IMR-90 (cell line): ENCODE data around the gene CLDN9. TPM values are rescaled to one million over a fixed set of nuclear protein-coding genes. Genes with fewer than 3 reads are reported as not detected.

Experiments
- ATAC-seq: fragments of 200-7000 bp; cut with Tn5 transposase; 2 replicates; pipeline ENCODE4 v1.9.1; 2020; ENCODE audit warnings: low read depth, mild to moderate bottlenecking, moderate library complexity
- BruUV-seq: library from RNA; stranded (reverse); fragments of 400-500 nt; replicated peaks from 2 replicates; lab custom pipeline; 2021; lab: Mats Ljungman, UMichigan
- CTCF ChIA-PET: fragments of 300-600 bp; formaldehyde crosslinking; extraction: SDS; loops from one replicate; lab custom pipeline; 2021; ENCODE audit warnings: antibody characterized with exemption; lab: Yijun Ruan, JAX
- POLR2A ChIA-PET: fragments of 300-600 bp; sonication (Branson Sonifier 250); formaldehyde crosslinking; loops from one replicate; lab custom pipeline; 2022; ENCODE audit warnings: antibody characterized with exemption; ENCODE audit not compliant: unreplicated experiment; lab: Charles Lee
- DNase-seq: peaks from one replicate; pipeline ENCODE4 v3.0.0; 2013
- H2AFZ ChIP-seq: replicated peaks from 2 replicates; pipeline ENCODE3; 2013; ENCODE audit warnings: low read length, mild to moderate bottlenecking; ENCODE audit not compliant: poor library complexity
- H2AK5ac ChIP-seq: 2 replicates; pipeline ENCODE4 v1.6.1; 2013; ENCODE audit warnings: low read depth, low read length, inconsistent platforms
- H2AK9ac ChIP-seq: replicated peaks from 2 replicates; pipeline ENCODE3; 2013; ENCODE audit warnings: mild to moderate bottlenecking, low read depth, low read length, moderate library complexity; ENCODE audit not compliant: poor library complexity
- H2BK120ac ChIP-seq: 2 replicates; pipeline ENCODE4 v1.6.1; 2013; ENCODE audit warnings: low read depth, low read length, inconsistent platforms
- H2BK15ac ChIP-seq: 3 replicates; pipeline ENCODE4 v1.6.1; 2013; ENCODE audit warnings: low read depth, low read length, inconsistent platforms
- H2BK20ac ChIP-seq: 2 replicates; pipeline ENCODE4 v1.6.1; 2013; ENCODE audit warnings: low read depth, mild to moderate bottlenecking, inconsistent platforms, low read length, moderate library complexity
- H2BK5ac ChIP-seq: 2 replicates; pipeline ENCODE4 v1.6.1; 2013; ENCODE audit warnings: mild to moderate bottlenecking, low read depth, low read length, inconsistent platforms; ENCODE audit not compliant: poor library complexity, severe bottlenecking
- H3K14ac ChIP-seq: replicated peaks from 2 replicates; pipeline ENCODE4 v1.6.1; 2013; ENCODE audit warnings: low read depth, low read length, inconsistent platforms
- H3K18ac ChIP-seq: 2 replicates; pipeline ENCODE4 v1.6.1; 2013; ENCODE audit warnings: low read depth, low read length, control low read depth
- H3K23ac ChIP-seq: 2 replicates; pipeline ENCODE4 v1.6.1; 2013; ENCODE audit warnings: low read depth, low read length, inconsistent platforms
- H3K27ac ChIP-seq: 2 replicates; pipeline ENCODE4 v1.5.1; 2013; ENCODE audit warnings: mild to moderate bottlenecking, control low read depth, low read length; ENCODE audit not compliant: insufficient read depth
- H3K27me3 ChIP-seq: 2 replicates; pipeline ENCODE4 v1.6.1; 2013; ENCODE audit warnings: low read length; ENCODE audit not compliant: control insufficient read depth, insufficient read depth
- H3K36me3 ChIP-seq: 2 replicates; pipeline ENCODE4 v1.6.1; 2013; ENCODE audit warnings: low read length, mixed read lengths; ENCODE audit not compliant: control insufficient read depth, insufficient read depth
- H3K4ac ChIP-seq: 2 replicates; pipeline ENCODE4 v1.6.1; 2013; ENCODE audit warnings: low read depth, low read length, inconsistent platforms
- H3K4me1 ChIP-seq: 2 replicates; pipeline ENCODE4 v1.6.1; 2013; ENCODE audit warnings: low read length, mixed read lengths; ENCODE audit not compliant: control insufficient read depth, insufficient read depth
- H3K4me2 ChIP-seq: 2 replicates; pipeline ENCODE4 v1.6.1; 2013; ENCODE audit warnings: low read depth, mild to moderate bottlenecking, control low read depth, low read length, moderate library complexity
- H3K4me3 ChIP-seq: 2 replicates; pipeline ENCODE4 v1.5.1; 2013; ENCODE audit warnings: low read depth, mild to moderate bottlenecking, control low read depth, low read length, moderate library complexity; ENCODE audit not compliant: insufficient read depth
- H3K56ac ChIP-seq: 2 replicates; pipeline ENCODE4 v1.6.1; 2013; ENCODE audit warnings: low read length, inconsistent platforms; ENCODE audit not compliant: insufficient read depth; ENCODE audit errors: extremely low read depth
- H3K79me1 ChIP-seq, 2 experiments: 2 replicates each; pipeline ENCODE4 v1.6.1; 2013; ENCODE audit warnings: low read length in 2 of 2, inconsistent platforms in 1 of 2, low read depth in 1 of 2
- H3K9ac ChIP-seq: 2 replicates; pipeline ENCODE4 v1.6.1; 2013; ENCODE audit warnings: low read depth, low read length, control low read depth
- H3K9me1 ChIP-seq: 2 replicates; pipeline ENCODE4 v1.6.1; 2013; ENCODE audit warnings: low read length, inconsistent platforms; ENCODE audit not compliant: insufficient read depth
- H3K9me3 ChIP-seq: 2 replicates; pipeline ENCODE4 v1.6.1; 2013; ENCODE audit warnings: low read length; ENCODE audit not compliant: control insufficient read depth, insufficient read depth
- H4K20me1 ChIP-seq: 2 replicates; pipeline ENCODE4 v1.6.1; 2013; ENCODE audit warnings: low read length, inconsistent platforms; ENCODE audit not compliant: insufficient read depth
- H4K5ac ChIP-seq: 2 replicates; pipeline ENCODE4 v1.6.1; 2013; ENCODE audit warnings: mild to moderate bottlenecking, low read depth, low read length, control low read depth
- H4K8ac ChIP-seq, 2 experiments: 2 replicates each; pipeline ENCODE4 v1.6.1; 2013; ENCODE audit warnings: low read depth in 2 of 2, low read length in 2 of 2, control low read depth in 1 of 2, inconsistent platforms in 1 of 2
- H4K91ac ChIP-seq: 2 replicates; pipeline ENCODE4 v1.6.1; 2013; ENCODE audit warnings: low read depth, low read length, inconsistent platforms; ENCODE audit not compliant: insufficient read depth
- POLR2A ChIP-seq: IDR thresholded peaks from 2 replicates; pipeline ENCODE4 v1.6.1; 2012; ENCODE audit warnings: mild to moderate bottlenecking, low read depth, low read length
- SMC3 ChIP-seq: fragments of 150-350 bp; IDR thresholded peaks from 2 replicates; pipeline ENCODE4 v1.6.1; 2016; ENCODE audit warnings: low read depth, mild to moderate bottlenecking, antibody characterized with exemption, low read length, moderate library complexity
- WGBS, 2 experiments: methylation state at CpG; one replicate each; pipeline versions ENCODE4 v1.1.5 to v1.1.7; 2013; ENCODE audit warnings: missing lambda C conversion rate in 2 of 2; ENCODE audit not compliant: insufficient read length in 1 of 2; ENCODE audit errors: extremely low coverage in 2 of 2; 5-methylcytosine and 5-hydroxymethylcytosine counted together
- dilution Hi-C: fragments of 300-500 bp; cut with HindIII; formaldehyde crosslinking; loops from one replicate; pipeline ENCODE4 v1.14.3; 2018; ENCODE audit warnings: low sequenced_read_pairs; ENCODE audit not compliant: unreplicated experiment
- in situ Hi-C: fragments of 300-500 bp; cut with MboI; formaldehyde crosslinking; loops from 3 replicates; pipeline ENCODE4 v1.14.3; 2019; ENCODE audit warnings: low sequenced_read_pairs, inconsistent platforms, mixed read lengths
- intact Hi-C: fragments of 100-400 bp; cut with micrococcal nuclease; formaldehyde crosslinking; loops from 2 replicates; pipeline ENCODE4 v1.10.0; 2022
- polyA plus RNA-seq, 3 experiments: library from polyadenylated mRNA; depleted of rRNA; stranded (reverse); fragments of >200 nt; gene quantifications; 2 replicates each; pipeline ENCODE4 v1.2.3, GENCODE V29; 2012; ENCODE audit warnings: low replicate concordance in 1 of 3
- total RNA-seq: library from RNA; depleted of rRNA; stranded (reverse); fragments of >200 nt; gene quantifications from 2 replicates; pipeline ENCODE4 v1.2.3, GENCODE V29; 2012

Gene CLDN9
- total and polyA plus RNA-seq, 2 of the 4 experiments (the other 2 are of a cell fraction) = 0.05 TPM; not detected in 1

- dilution Hi-C loops (no loop called here), intact Hi-C loops (no loop called here), in situ Hi-C loops (no loop called here)
- H3K27me3 ChIP-seq = peaks cover 41% of the 10 kb centered on the region
- no peak for TF ChIP-seq SMC3
- peak; percentile 31; the same call in 1 of the 2 replicates for TF ChIP-seq POLR2A
- H3K4me1 ChIP-seq = no peaks in the 10 kb centered on the region
- H4K5ac ChIP-seq = no peak overlapping the region
- no peak overlapping the region for H3K4me2 ChIP-seq
- POLR2A ChIA-PET = interaction anchor here (1.6 kb wide), 1 partner anchor 9 kb away, joined by 7 read pairs; no protein-coding TSS in a partner anchor
- BruUV-seq = no TSS peak
- no peak for DNase-seq
- H2BK15ac ChIP-seq = no peak overlapping the region
- H3K23ac ChIP-seq = no peak overlapping the region
- H2AK9ac ChIP-seq = peak overlapping the region; percentile 57
- WGBS, 2 experiments = 75% methylated on average over 18 of the region's 33 CpGs; no CpG with 5 or more reads in 1 of the 2 experiments
- H4K20me1 ChIP-seq = peaks cover 7% of the 10 kb centered on the region; the same call in 1 of the 2 replicates
- no peaks in the 10 kb centered on the region for H3K79me1 ChIP-seq
- no peak overlapping the region for H2AFZ ChIP-seq
- no peak overlapping the region for H4K91ac ChIP-seq
- no peak overlapping the region for H2BK20ac ChIP-seq
- H2BK120ac ChIP-seq = no peak overlapping the region
- peaks cover 11% of the 10 kb centered on the region; the same call in 1 of the 2 replicates for H3K36me3 ChIP-seq
- CTCF ChIA-PET = interaction anchor here (0.7 to 1.7 kb wide), 7 partner anchors 7 to 231 kb away, joined by 3 to 12 read pairs (median 4); partner anchors contain the start of genes HCFC1R1 and TNFRSF12A
- no peak overlapping the region for H3K27ac ChIP-seq
- no peak overlapping the region for H3K9ac ChIP-seq
- no peak overlapping the region for H3K18ac ChIP-seq
- no peak overlapping the region for H2AK5ac ChIP-seq
- H3K4me3 ChIP-seq = no peak overlapping the region
- H3K9me1 ChIP-seq = no peaks in the 10 kb centered on the region
- no peak overlapping the region for H4K8ac ChIP-seq
- no peak overlapping the region for H3K4ac ChIP-seq
- H2BK5ac ChIP-seq = no peak overlapping the region
- no peak overlapping the region for H3K14ac ChIP-seq
- ATAC-seq = no peak
- H3K56ac ChIP-seq = no peak overlapping the region
- no peaks in the 10 kb centered on the region for H3K9me3 ChIP-seq
Observed at GRCh38 chr16:3030222-3031212, 17.8 kb downstream of the CLDN9 start.
